HEK293 (cell line): ENCODE data around the gene NPTXR.

Experiments used
- ZBTB8A ChIP-seq: fragments of 450-650 bp; formaldehyde crosslinking; IDR thresholded peaks from 2 replicates; pipeline ENCODE4 v1.5.1; 2016; ENCODE audit warnings: missing biosample characterization, missing genetic modification characterization
- ZNF133 ChIP-seq: fragments of 450-650 bp; formaldehyde crosslinking; IDR thresholded peaks from 2 replicates; pipeline ENCODE4 v1.5.1; 2016; ENCODE audit warnings: missing biosample characterization, missing genetic modification characterization
- ZNF341 ChIP-seq: fragments of 450-650 bp; formaldehyde crosslinking; IDR thresholded peaks from 2 replicates; pipeline ENCODE4; 2016; ENCODE audit warnings: low read depth, missing biosample characterization, missing genetic modification characterization
- TF ChIP-seq, protein P1 (sequence below): fragments of 450-650 bp; formaldehyde crosslinking; IDR thresholded peaks from 2 replicates; pipeline ENCODE4 v1.5.1; 2016; ENCODE audit warnings: missing biosample characterization, missing genetic modification characterization
- TF ChIP-seq, protein P2 (sequence below): fragments of 450-650 bp; formaldehyde crosslinking; IDR thresholded peaks from 2 replicates; pipeline ENCODE4 v1.5.1; 2016; ENCODE audit warnings: missing biosample characterization, missing genetic modification characterization, low read depth

DNA sequence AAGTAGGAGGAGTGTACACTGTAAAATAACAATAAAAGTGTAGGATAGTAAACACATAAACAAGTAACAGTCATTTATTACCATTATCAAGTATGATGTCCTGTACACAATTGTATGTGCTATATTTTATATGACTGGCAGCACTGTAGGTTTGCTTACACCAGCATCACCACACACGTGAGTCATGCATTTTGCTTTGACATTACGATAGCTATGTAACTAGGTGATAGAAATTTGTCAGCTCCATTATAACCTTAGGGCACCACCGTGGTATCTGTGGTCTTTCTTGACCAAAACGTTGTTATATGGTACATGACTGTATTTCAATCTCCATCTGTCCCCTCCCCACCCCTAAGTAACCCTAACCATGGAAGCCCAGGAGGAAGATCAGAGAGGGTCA, 51.0 kb downstream of the NPTXR start:
- TF ChIP-seq, protein P1, sequence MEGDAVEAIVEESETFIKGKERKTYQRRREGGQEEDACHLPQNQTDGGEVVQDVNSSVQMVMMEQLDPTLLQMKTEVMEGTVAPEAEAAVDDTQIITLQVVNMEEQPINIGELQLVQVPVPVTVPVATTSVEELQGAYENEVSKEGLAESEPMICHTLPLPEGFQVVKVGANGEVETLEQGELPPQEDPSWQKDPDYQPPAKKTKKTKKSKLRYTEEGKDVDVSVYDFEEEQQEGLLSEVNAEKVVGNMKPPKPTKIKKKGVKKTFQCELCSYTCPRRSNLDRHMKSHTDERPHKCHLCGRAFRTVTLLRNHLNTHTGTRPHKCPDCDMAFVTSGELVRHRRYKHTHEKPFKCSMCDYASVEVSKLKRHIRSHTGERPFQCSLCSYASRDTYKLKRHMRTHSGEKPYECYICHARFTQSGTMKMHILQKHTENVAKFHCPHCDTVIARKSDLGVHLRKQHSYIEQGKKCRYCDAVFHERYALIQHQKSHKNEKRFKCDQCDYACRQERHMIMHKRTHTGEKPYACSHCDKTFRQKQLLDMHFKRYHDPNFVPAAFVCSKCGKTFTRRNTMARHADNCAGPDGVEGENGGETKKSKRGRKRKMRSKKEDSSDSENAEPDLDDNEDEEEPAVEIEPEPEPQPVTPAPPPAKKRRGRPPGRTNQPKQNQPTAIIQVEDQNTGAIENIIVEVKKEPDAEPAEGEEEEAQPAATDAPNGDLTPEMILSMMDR: no peak
- no peak for TF ChIP-seq ZNF133 (tag by site-specific recombination)
- TF ChIP-seq ZNF341: no peak
- TF ChIP-seq, protein P2, sequence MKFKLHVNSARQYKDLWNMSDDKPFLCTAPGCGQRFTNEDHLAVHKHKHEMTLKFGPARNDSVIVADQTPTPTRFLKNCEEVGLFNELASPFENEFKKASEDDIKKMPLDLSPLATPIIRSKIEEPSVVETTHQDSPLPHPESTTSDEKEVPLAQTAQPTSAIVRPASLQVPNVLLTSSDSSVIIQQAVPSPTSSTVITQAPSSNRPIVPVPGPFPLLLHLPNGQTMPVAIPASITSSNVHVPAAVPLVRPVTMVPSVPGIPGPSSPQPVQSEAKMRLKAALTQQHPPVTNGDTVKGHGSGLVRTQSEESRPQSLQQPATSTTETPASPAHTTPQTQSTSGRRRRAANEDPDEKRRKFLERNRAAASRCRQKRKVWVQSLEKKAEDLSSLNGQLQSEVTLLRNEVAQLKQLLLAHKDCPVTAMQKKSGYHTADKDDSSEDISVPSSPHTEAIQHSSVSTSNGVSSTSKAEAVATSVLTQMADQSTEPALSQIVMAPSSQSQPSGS: no peak
- no peak for TF ChIP-seq ZBTB8A
